Right ventricle myocardium superior (tissue), 1 donor: ENCODE results near the gene CCNJL. TPM values are rescaled to one million over a fixed set of nuclear protein-coding genes. Genes with fewer than 3 reads are reported as not detected.

ENCODE experiments used
- ATAC-seq: fragments of 200-7000 bp; cut with Tn5 transposase; one replicate; pipeline ENCODE4 v1.9.1; 2020; ENCODE audit warnings: mild to moderate bottlenecking; ENCODE audit not compliant: poor library complexity
- DNase-seq: peaks from one replicate; pipeline ENCODE4 v3.0.0-alpha.2; 2020
- intact Hi-C: fragments of 100-400 bp; cut with DNase I; formaldehyde crosslinking; loops from one replicate; pipeline ENCODE4 v1.11.2; 2022
- long read RNA-seq: library from polyadenylated mRNA; unstranded; transcript quantifications from one replicate; pipeline ENCODE4 v2.0.0, GENCODE V29; 2021
- total RNA-seq: library from RNA; stranded (reverse); fragmentation: NEBNext Ultra II Directional; extraction: Animal tissue kit (Norgen Biotek cat#: 25700); gene quantifications from one replicate; pipeline ENCODE4 v1.2.1, GENCODE V29; 2021
- donor health status: DM: no; HTN: yes; CAD: no; lungs with severe emphysema.

The CCNJL gene
- 6.8 TPM for total RNA-seq
- long read RNA-seq, transcript CCNJL-201 (6 exons, 3,171 nt) = major isoform, 5 of 15 reads
- long read RNA-seq, partial matches to known transcripts = 6 of 15 reads
- long read RNA-seq, other reads (novel, unspliced or antisense) = 4 of 15 reads

GRCh38 chr5:160312134-160312959 is at the start of gene CCNJL:
TSS of gene CCNJL (minus strand) at chr5:160312564. CDS start at chr5:160311923, 641 bp downstream.
- peak; percentile 86 for ATAC-seq
- intact Hi-C loops = no loop called here
- peak; percentile 69 for DNase-seq

- intact Hi-C loops = no loop called here
- no peak for DNase-seq
Observed at GRCh38 chr5:160361624-160362228, 49.4 kb upstream of the CCNJL start.

GRCh38 chr5:160360310-160360709 is 47.9 kb upstream of the CCNJL start:
- DNase-seq (no peak), ATAC-seq (no peak)
- intact Hi-C loops = no loop called here

More at GRCh38 chr5:160361624-160362228, 49.4 kb upstream of the CCNJL start:
- no peak for ATAC-seq

- intact Hi-C loops = no loop called here
- ATAC-seq (no peak), DNase-seq (no peak)
Observed at GRCh38 chr5:160359816-160360215, 47.5 kb upstream of the CCNJL start.

GRCh38 chr5:160359242-160359641 is 46.9 kb upstream of the CCNJL start:
- no peak for DNase-seq
- intact Hi-C loops = no loop called here
- ATAC-seq = no peak

GRCh38 chr5:160357861-160358411 is 45.6 kb upstream of the CCNJL start:
- intact Hi-C loops = no loop called here
- peak; percentile 85 for ATAC-seq

GRCh38 chr5:160357394-160357793 is 45.0 kb upstream of the CCNJL start:
- DNase-seq = no peak
- ATAC-seq = peak; percentile 18
- intact Hi-C loops = no loop called here

More at GRCh38 chr5:160357861-160358411, 45.6 kb upstream of the CCNJL start:
- DNase-seq = peak; percentile 52

DNA sequence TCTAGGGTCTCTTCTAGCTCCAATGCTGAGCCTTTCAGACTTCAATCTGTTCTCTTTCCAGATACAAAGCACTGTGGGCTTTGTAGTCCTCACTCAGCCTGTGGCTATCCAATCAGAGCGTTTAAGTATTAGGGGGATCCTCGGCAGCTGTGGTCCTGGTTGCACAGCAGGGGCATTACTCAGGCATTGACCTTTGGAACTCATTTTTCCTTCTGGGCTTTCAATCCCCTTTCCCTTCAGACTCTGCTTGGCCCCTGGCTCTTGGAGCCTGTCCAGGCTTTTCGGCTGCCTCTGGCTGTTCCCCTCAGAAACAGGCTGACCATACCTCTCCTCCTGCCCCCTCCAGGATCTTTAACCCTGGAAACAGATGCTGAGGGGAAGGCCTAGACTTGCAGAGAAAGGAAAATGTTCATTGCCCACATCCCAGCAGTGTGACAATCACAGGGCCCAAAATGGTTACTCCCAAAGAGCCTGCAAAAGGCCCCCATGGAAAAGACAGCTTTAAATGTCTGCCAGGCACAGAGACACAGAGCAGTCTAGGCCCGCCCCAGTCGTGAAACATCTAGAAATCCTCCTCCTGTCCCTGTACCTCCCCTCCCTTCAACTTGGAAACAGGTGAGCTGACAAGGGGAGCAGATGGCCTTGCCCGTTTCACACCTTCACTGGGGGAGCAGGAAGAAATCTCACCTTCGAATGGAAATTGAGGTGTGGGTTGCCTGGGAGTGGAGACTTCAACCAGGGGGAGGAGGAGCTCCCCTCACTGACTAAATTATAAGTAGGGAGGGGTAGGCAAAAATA is 44.4 kb upstream of the CCNJL start:
- ATAC-seq (no peak), DNase-seq (no peak)
- intact Hi-C loops = no loop called here

DNA sequence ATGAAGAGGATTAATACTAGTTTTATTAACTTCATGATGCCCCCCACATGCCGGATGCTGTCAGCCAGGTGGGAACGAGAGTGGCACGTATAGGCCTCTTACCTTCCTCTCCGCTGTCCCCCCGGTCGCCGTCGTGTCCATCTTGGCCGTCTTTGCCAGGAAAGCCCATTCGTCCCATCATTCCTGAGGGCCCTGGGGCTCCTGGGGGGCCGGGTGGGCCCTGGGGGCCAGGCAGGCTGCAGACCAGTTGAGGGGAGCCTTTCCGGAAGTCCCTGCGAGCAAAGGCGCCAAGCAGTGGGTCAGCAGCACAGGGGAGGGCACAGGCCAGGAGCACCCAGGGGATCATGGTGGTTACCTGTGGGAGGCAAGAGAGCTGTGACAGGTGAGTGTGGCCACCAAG is 42.3 kb upstream of the CCNJL start:
- intact Hi-C loops = no loop called here
- ATAC-seq (no peak), DNase-seq (no peak)

DNA sequence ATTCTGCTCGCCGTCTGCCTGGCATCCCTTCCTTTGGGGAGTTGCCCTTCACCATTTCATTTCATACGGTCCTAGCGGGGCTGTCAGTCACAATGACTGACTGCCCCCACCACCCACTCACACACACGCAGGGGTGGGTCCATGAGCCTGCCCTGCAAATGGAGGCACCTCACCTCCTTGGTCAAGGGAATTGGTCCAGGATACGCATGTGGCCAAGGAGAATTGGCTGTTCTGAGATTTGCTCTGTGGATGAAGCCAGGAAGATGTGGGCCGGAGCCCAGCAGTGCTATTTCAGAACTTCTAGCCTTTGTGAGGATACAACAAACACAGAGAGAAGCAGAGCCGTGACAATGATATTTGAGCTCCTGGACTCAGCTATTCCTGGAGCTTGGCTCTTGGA is 41.0 kb upstream of the CCNJL start:
- peak; percentile 63 for ATAC-seq
- intact Hi-C loops = no loop called here
- peak; percentile 66 for DNase-seq

DNA sequence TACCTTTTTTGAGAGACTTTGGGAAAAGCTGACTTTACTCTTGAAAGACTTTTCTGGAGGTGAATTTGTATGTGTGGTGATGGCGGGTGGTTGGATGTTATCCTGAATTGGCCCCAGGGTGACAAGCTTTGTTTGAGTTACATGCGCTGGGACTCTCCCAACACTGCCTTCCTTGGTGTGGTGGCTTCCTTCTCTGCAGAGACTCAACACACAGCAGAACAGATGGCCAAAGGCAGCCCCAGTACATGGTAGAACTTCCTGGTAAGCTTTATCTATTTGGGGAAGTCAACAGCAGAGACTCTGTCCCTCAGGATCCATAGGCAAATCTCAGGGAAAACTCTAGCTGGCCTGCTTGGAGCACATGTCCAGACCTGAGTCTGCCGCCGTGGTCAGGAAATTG is 39.9 kb upstream of the CCNJL start:
- DNase-seq = no peak
- ATAC-seq = no peak
- intact Hi-C loops = no loop called here

DNA sequence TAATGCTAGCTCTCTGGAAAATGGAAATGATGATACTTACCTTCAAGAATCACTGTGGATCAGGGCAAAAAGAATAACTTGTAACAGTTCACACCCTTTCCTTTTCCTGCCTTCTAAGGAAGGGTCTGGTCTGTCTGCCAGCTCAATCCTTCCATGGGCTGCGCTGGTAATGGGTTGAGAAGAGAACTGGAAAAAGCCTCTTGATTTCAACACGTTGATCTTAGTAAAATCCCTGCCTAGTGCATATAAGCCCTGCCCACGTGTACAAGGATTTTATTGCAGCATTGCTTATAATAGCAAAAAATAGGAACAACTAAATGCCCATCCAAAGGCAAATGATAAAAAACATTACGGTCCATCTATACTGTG is 37.6 kb upstream of the CCNJL start:
- intact Hi-C loops = loop anchor here (2.0 kb wide), 1 partner anchor 151 kb away; no protein-coding TSS in a partner anchor
- ATAC-seq (no peak), DNase-seq (no peak)

GRCh38 chr5:160349249-160349934 is 37.0 kb upstream of the CCNJL start:
- intact Hi-C loops = loop anchor here (2.0 kb wide), 1 partner anchor 151 kb away; no protein-coding TSS in a partner anchor
- ATAC-seq (no peak), DNase-seq (no peak)

GRCh38 chr5:160348080-160348479 is 35.7 kb upstream of the CCNJL start:
- intact Hi-C loops = loop anchor here (2.0 kb wide), 1 partner anchor 149 kb away; no protein-coding TSS in a partner anchor
- no peak for ATAC-seq
- DNase-seq = no peak

DNA sequence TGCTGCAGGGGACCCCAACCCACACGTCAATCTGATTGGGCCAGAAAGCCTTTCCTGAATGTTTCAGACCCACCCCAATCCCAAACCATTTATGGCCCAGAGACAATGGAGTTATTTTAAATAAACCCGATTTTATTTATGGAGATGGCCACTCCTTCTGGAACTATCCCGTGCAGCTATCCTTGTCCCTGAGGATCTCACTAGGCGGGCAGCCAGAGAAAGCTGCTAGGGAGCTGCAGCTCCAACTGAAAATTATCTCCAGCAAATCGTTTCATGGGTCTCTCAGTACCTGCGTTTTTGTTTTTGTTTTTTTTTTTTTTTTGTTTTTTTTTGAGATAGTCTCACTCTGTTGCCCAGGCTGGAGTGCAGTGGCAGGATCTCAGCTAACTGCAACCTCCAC is 35.1 kb upstream of the CCNJL start:
- intact Hi-C loops = no loop called here
- DNase-seq (peak; percentile 57), ATAC-seq (no peak)

- ATAC-seq = no peak
Observed at GRCh38 chr5:160342413-160342941, 30.1 kb upstream of the CCNJL start.

GRCh38 chr5:160341309-160341870 is 29.0 kb upstream of the CCNJL start:
- intact Hi-C loops = loop anchor here (5.0 kb wide), 1 partner anchor 319 kb away; no protein-coding TSS in a partner anchor
- ATAC-seq (no peak), DNase-seq (no peak)

More at GRCh38 chr5:160342413-160342941, 30.1 kb upstream of the CCNJL start:
- DNase-seq = no peak
- intact Hi-C loops = loop anchor here (5.0 kb wide), 1 partner anchor 320 kb away; no protein-coding TSS in a partner anchor
